ENCODE data around the gene MCF2L. TPM values are rescaled to one million over a fixed set of nuclear protein-coding genes. Genes with fewer than 3 reads are reported as not detected.

The MCF2L gene
- total RNA-seq, 2 donors from 2014 or later, result 37.4 to 74.8 TPM

- intact Hi-C loops (cut with DNase I), result no loop called here
These were observed 155.4 kb downstream of the MCF2L start for GRCh38 chr13:113124211-113124970.

GRCh38 chr13:113125506-113126264 is 156.7 kb downstream of the MCF2L start:
- H3K27ac ChIP-seq, result no peak overlapping the region
- H3K4me3 ChIP-seq, result no peak overlapping the region
- 80 to 86% methylated on average over 19 of the region's 19 CpGs for WGBS, 2 donors
- no peaks in the 10 kb centered on the region for H3K36me3 ChIP-seq (replicated peaks in 1 of 2; ENCODE audit: insufficient read depth in 1 of 2, low read depth in 2 of 2)
- TF ChIP-seq POLR2A (IDR thresholded peaks at IDR 0.05) (no peak), CTCF (IDR thresholded peaks at IDR 0.05) (no peak)
- H3K4me1 ChIP-seq, result peaks cover 6% of the 10 kb centered on the region
- DNase-seq (peak in 1 of 4 donors; percentile 1), ATAC-seq (no peak)
- intact Hi-C loops (cut with DNase I), result no loop called here
- no peaks in the 10 kb centered on the region for H3K27me3 ChIP-seq
- H3K9me3 ChIP-seq, result no peaks in the 10 kb centered on the region

More at GRCh38 chr13:113124211-113124970, 155.4 kb downstream of the MCF2L start:
- H3K36me3 ChIP-seq (replicated peaks in 1 of 2; ENCODE audit: insufficient read depth in 1 of 2, low read depth in 2 of 2), result no peaks in the 10 kb centered on the region
- ATAC-seq (no peak), DNase-seq (peak in 1 of 4 donors; percentile 1)
- no peak overlapping the region for H3K4me3 ChIP-seq
- no peaks in the 10 kb centered on the region for H3K9me3 ChIP-seq
- TF ChIP-seq CTCF (IDR thresholded peaks at IDR 0.05) (no peak), POLR2A (IDR thresholded peaks at IDR 0.05) (no peak)
- H3K4me1 ChIP-seq, result peaks cover 6% of the 10 kb centered on the region
- 92 to 96% methylated on average over 12 to 19 of the region's 19 CpGs for WGBS, 2 donors
- no peak overlapping the region for H3K27ac ChIP-seq
- no peaks in the 10 kb centered on the region for H3K27me3 ChIP-seq

GRCh38 chr13:113126265-113127150 is 157.5 kb downstream of the MCF2L start:
- H3K27me3 ChIP-seq, result no peaks in the 10 kb centered on the region
- ATAC-seq (no peak), DNase-seq (peak in 1 of 4 donors; percentile 0)
- no peaks in the 10 kb centered on the region for H3K9me3 ChIP-seq
- intact Hi-C loops (cut with DNase I), result no loop called here
- H3K4me3 ChIP-seq, result no peak overlapping the region
- peaks cover 6% of the 10 kb centered on the region for H3K4me1 ChIP-seq
- no peak overlapping the region for H3K27ac ChIP-seq
- WGBS, 2 donors, result 78 to 82% methylated on average over 18 of the region's 18 CpGs
- no peaks in the 10 kb centered on the region for H3K36me3 ChIP-seq (replicated peaks in 1 of 2; ENCODE audit: insufficient read depth in 1 of 2, low read depth in 2 of 2)
- TF ChIP-seq POLR2A (IDR thresholded peaks at IDR 0.05) (no peak), CTCF (IDR thresholded peaks at IDR 0.05) (no peak)

- intact Hi-C loops (cut with DNase I), result no loop called here
These were observed 160.5 kb downstream of the MCF2L start for GRCh38 chr13:113129480-113129879.

More at GRCh38 chr13:113129480-113129879, 160.5 kb downstream of the MCF2L start:
- no peak overlapping the region for H3K27ac ChIP-seq
- no peaks in the 10 kb centered on the region for H3K36me3 ChIP-seq (replicated peaks in 1 of 2; ENCODE audit: insufficient read depth in 1 of 2, low read depth in 2 of 2)
- no peaks in the 10 kb centered on the region for H3K4me1 ChIP-seq
- H3K27me3 ChIP-seq, result no peaks in the 10 kb centered on the region
- no peaks in the 10 kb centered on the region for H3K9me3 ChIP-seq
- DNase-seq (peak in 2 of 4 donors; percentile 1 to 5), ATAC-seq (no peak)
- H3K4me3 ChIP-seq, result no peak overlapping the region
- WGBS, 2 donors, result 61 to 67% methylated on average over 22 to 26 of the region's 27 CpGs
- TF ChIP-seq CTCF (IDR thresholded peaks at IDR 0.05), result no peak
- no peak for TF ChIP-seq POLR2A (IDR thresholded peaks at IDR 0.05)

Measured in body of pancreas (tissue), 4 donors.